Osteocyte (in vitro differentiated cells): ENCODE measurements around the gene FXR1. TPM values are rescaled to one million over a fixed set of nuclear protein-coding genes. Genes with fewer than 3 reads are reported as not detected.
"Not testable (repeated sequence)": the region's sequence is repeated elsewhere in the genome, so short reads cannot be mapped to it uniquely, and the experiment has no call there.

Source experiments
- DNase-seq: peaks from one replicate; pipeline ENCODE4 v3.0.0; 2021; ENCODE audit warnings: mixed read lengths; ENCODE audit not compliant: unreplicated experiment; ENCODE audit errors: extremely low spot score
- H3K27ac Mint-ChIP-seq: one replicate; pipeline ENCODE4 v1.8.0; 2021; ENCODE audit warnings: mild to moderate bottlenecking, mixed read lengths; ENCODE audit not compliant: unreplicated experiment
- H3K27me3 Mint-ChIP-seq: one replicate; pipeline ENCODE4 v1.8.0; 2021; ENCODE audit warnings: mixed read lengths; ENCODE audit not compliant: unreplicated experiment
- H3K36me3 Mint-ChIP-seq: one replicate; pipeline ENCODE4 v1.8.0; 2021; ENCODE audit warnings: mixed read lengths; ENCODE audit not compliant: unreplicated experiment
- H3K4me1 Mint-ChIP-seq: one replicate; pipeline ENCODE4 v1.8.0; 2021; ENCODE audit warnings: mixed read lengths; ENCODE audit not compliant: unreplicated experiment
- H3K4me3 Mint-ChIP-seq: one replicate; pipeline ENCODE4 v1.8.0; 2021; ENCODE audit warnings: mild to moderate bottlenecking, moderate library complexity, mixed read lengths; ENCODE audit not compliant: unreplicated experiment
- H3K9me3 Mint-ChIP-seq: one replicate; pipeline ENCODE4 v1.8.0; 2021; ENCODE audit warnings: mixed read lengths; ENCODE audit not compliant: unreplicated experiment
- total RNA-seq: library from RNA; stranded (reverse); gene quantifications from 2 replicates; pipeline ENCODE4 v1.2.1, GENCODE V29; 2021
- TF ChIP-seq, protein P1 (sequence below): fragments of 200-600 bp; sonication (generic); IDR thresholded peaks from 2 replicates; pipeline ENCODE4 v1.5.0; 2021; ENCODE audit warnings: antibody characterized with exemption, mild to moderate bottlenecking, moderate library complexity

Gene FXR1
- total RNA-seq, 1 donor from 2014 or later: 158 TPM

DNA sequence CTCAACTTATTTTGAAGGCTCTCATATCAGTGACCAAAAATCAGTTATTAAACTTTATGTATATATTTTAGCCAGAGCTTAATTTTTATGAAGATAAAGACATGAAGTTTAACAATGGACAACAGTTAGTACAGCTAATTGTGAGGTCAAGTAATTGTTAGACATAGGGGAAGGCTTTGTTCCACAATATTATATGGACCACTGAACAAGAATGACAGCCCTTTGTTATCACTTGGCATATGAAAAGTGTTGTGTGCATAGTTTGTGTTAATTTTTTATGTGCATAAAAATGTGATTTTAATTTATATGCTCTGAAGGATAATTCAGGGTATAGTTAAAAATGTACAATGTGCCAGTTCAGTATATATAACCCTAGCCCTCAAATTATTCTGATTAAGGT is 65.0 kb downstream of the FXR1 start:
- Mint-ChIP-seq H3K4me1 (no peaks in the 10 kb centered on the region), H3K36me3 (peaks cover 33% of the 10 kb centered on the region), H3K4me3 (no peak overlapping the region), H3K27me3 (no peaks in the 10 kb centered on the region), H3K9me3 (no peaks in the 10 kb centered on the region), H3K27ac (no peak overlapping the region)
- TF ChIP-seq, protein P1, sequence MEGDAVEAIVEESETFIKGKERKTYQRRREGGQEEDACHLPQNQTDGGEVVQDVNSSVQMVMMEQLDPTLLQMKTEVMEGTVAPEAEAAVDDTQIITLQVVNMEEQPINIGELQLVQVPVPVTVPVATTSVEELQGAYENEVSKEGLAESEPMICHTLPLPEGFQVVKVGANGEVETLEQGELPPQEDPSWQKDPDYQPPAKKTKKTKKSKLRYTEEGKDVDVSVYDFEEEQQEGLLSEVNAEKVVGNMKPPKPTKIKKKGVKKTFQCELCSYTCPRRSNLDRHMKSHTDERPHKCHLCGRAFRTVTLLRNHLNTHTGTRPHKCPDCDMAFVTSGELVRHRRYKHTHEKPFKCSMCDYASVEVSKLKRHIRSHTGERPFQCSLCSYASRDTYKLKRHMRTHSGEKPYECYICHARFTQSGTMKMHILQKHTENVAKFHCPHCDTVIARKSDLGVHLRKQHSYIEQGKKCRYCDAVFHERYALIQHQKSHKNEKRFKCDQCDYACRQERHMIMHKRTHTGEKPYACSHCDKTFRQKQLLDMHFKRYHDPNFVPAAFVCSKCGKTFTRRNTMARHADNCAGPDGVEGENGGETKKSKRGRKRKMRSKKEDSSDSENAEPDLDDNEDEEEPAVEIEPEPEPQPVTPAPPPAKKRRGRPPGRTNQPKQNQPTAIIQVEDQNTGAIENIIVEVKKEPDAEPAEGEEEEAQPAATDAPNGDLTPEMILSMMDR: no peak
- DNase-seq: no peak

DNA sequence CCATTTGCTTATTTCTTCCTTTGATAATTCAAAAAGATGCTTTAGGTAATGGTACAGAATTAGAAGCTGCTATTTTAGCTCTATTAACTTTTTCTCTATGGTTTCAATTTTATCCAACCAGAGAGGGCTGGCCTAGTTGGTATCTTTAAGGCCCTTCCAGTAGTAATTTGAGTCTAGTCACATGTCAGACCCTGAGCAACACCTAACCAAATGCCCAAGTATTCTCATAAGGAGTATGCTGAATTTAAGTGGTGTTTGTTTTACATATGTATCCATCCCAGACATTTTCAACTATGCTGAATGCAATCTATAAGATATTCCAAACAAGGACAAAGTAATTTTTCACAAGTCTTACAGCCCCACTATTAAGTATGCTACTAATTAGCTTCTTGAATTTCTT is 67.5 kb downstream of the FXR1 start:
- TF ChIP-seq, protein P1: no peak
- no peak for DNase-seq
- no peaks in the 10 kb centered on the region for H3K4me1 Mint-ChIP-seq
- H3K36me3 Mint-ChIP-seq: peaks cover 33% of the 10 kb centered on the region
- no peaks in the 10 kb centered on the region for H3K9me3 Mint-ChIP-seq
- H3K27ac Mint-ChIP-seq: no peak overlapping the region
- no peaks in the 10 kb centered on the region for H3K27me3 Mint-ChIP-seq
- no peak overlapping the region for H3K4me3 Mint-ChIP-seq

GRCh38 chr3:180980611-180981010 is 68.1 kb downstream of the FXR1 start:
- no peaks in the 10 kb centered on the region for H3K9me3 Mint-ChIP-seq
- H3K4me1 Mint-ChIP-seq: no peaks in the 10 kb centered on the region
- no peaks in the 10 kb centered on the region for H3K27me3 Mint-ChIP-seq
- H3K27ac Mint-ChIP-seq: no peak overlapping the region
- DNase-seq: no peak
- no peak overlapping the region for H3K4me3 Mint-ChIP-seq
- peaks cover 31% of the 10 kb centered on the region for H3K36me3 Mint-ChIP-seq
- TF ChIP-seq, protein P1: no peak

- no peak for DNase-seq
- H3K27ac Mint-ChIP-seq: no peak overlapping the region
- H3K4me1 Mint-ChIP-seq: no peaks in the 10 kb centered on the region
- H3K9me3 Mint-ChIP-seq: no peaks in the 10 kb centered on the region
- H3K4me3 Mint-ChIP-seq: no peak overlapping the region
- H3K27me3 Mint-ChIP-seq: no peaks in the 10 kb centered on the region
- TF ChIP-seq, protein P1: no peak
- H3K36me3 Mint-ChIP-seq: peaks cover 22% of the 10 kb centered on the region
Measured at GRCh38 chr3:180981912-180982311, 69.4 kb downstream of the FXR1 start.

- TF ChIP-seq, protein P1: no peak
- H3K9me3 Mint-ChIP-seq: no peaks in the 10 kb centered on the region
- no peaks in the 10 kb centered on the region for H3K27me3 Mint-ChIP-seq
- no peak overlapping the region for H3K27ac Mint-ChIP-seq
- DNase-seq: no peak
- peaks cover 8% of the 10 kb centered on the region for H3K4me1 Mint-ChIP-seq
- peaks cover 20% of the 10 kb centered on the region for H3K36me3 Mint-ChIP-seq
- no peak overlapping the region for H3K4me3 Mint-ChIP-seq
Measured at GRCh38 chr3:180983136-180983535, 70.7 kb downstream of the FXR1 start.

- not testable (repeated sequence) for H3K9me3 Mint-ChIP-seq, H3K27ac Mint-ChIP-seq, H3K27me3 Mint-ChIP-seq, DNase-seq, H3K4me3 Mint-ChIP-seq
- H3K4me1 Mint-ChIP-seq: peaks cover 17% of the 10 kb centered on the region
- H3K36me3 Mint-ChIP-seq: peaks cover 18% of the 10 kb centered on the region
Measured at GRCh38 chr3:180986366-180986765, 73.9 kb downstream of the FXR1 start.
